ENCODE results near the gene CFLAR.
"Not testable (repeated sequence)": the region's sequence is repeated elsewhere in the genome, so short reads cannot be mapped to it uniquely, and the experiment has no call there.

Gene CFLAR

DNA sequence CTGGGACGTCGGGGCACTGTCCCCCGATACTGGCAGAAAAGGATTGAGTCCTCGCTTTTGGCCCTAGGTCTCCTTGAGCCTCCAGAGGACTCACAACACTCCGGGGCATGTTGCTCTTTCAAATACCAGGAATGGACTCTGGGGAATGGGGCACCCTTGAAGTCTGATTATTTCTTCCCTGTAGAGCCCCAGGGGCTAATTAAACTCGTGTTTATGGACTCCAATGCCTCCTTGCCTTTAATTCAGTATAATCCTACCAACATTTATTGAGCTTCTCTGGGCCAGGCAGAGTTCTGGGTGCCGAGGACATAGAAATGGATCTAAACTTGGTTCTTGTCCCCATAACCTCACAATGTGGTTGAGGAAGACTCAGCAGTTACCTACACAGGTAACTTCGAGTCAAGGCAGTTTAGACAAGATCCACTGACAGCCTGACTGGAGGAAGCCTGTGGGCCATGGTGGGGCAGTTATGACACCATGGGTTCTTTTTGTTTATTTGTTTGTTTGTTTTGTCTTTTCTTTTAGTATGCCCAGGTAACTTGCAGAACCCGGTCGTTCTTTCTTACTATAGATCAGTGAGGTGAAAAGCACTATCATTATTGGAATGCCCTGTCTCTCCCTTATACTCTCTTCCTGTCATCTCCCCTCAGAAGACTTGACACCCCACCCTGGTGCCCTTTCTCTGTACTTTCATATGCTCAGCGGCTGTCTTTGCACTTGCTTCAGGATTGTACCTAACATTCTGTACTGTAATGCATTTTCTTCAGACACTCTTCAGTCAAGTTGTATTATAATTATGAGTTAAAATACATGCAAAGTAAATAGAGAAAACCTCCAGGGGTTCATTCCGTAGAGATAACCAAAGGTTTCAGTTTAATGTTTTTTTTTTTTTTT is 3.2 kb downstream of the CFLAR start:
- DNase-seq: peak; percentile 71

DNA sequence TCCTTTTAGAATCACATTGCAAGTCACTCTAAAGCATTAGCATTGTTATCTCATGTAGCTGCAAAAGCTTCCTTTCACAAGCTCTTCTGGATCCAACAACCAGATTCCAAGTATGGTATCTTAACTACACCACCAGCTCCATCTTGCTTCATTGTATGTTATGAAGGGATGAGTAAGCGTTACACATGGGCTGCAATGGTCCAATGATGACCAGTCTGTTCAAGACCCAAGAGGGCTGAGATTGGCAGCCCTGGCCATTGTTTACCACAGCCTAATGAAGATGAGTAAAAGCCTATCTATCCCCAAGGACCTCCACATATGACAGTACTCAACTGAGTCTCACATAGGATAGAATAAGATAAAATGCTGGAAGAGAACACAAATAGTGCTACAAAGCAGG is 6.3 kb downstream of the CFLAR start:
- no peak for DNase-seq

GRCh38 chr2:201126308-201127151 is 10.6 kb downstream of the CFLAR start:
- DNase-seq: no peak

GRCh38 chr2:201127152-201127511 is 11.2 kb downstream of the CFLAR start:
- no peak for DNase-seq

GRCh38 chr2:201127570-201127969 is 11.6 kb downstream of the CFLAR start:
- DNase-seq: no peak

- DNase-seq: no peak
Observed at GRCh38 chr2:201128033-201128432, 12.1 kb downstream of the CFLAR start.

GRCh38 chr2:201128933-201129505 is 13.1 kb downstream of the CFLAR start:
- no peak for DNase-seq

DNA sequence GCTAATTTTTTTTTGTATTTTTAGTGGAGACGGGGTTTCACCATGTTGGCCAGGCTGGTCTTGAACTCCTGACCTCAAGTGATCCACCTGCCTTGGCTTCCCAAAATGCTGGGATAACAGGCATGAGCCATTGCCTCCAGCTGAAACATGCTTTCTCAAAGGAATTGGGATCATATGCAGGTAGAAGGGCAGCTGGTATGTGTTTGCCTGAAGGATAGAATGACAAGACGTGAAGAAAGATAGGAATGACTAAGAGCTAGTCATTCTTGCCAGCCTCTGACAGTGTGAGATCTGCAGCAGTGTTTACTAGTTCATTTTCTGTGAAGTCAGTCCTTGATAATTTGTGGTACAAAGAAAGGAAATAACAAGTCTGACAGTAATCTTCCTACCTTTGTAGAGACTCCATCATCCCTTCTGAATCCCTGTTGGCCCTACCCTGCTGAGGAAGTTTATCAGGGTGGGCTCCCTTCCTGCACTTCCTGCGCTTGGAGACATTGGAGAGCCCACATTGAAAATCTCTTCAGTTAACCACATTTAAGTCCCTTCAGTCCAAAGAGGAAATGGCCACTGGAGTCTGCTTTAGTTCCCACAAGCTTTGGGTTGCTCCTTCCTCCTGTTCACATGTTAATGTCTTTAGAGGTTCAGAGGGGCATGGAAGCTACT is 14.7 kb downstream of the CFLAR start:
- DNase-seq: no peak

DNA sequence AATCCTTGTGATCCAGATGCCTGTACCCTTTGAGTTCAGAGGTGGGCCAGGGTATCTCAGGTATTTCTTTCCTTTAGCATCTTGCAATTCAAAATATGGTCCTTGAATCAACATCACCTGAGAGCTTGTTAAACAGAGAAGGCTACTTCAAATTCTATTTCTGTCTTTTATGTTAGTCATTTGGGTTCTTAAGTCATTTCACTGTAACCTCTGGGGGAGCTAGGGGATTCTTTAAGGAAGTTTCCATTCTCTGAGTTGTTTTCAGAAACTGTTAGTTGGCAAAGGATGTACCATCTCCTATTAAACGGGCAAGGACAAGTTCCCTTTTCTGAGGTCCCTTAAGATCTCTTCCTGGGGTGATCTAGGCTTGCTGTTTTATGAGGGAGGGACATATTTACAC is 16.6 kb downstream of the CFLAR start:
- DNase-seq: no peak

GRCh38 chr2:201135386-201135785 is 19.4 kb downstream of the CFLAR start:
- no peak for DNase-seq

- DNase-seq: no peak
Observed at GRCh38 chr2:201136889-201137321, 20.9 kb downstream of the CFLAR start.

GRCh38 chr2:201137505-201138400 is 21.8 kb downstream of the CFLAR start:
- no peak for DNase-seq

GRCh38 chr2:201138401-201138970 is 22.5 kb downstream of the CFLAR start:
- no peak for DNase-seq

- DNase-seq: not testable (repeated sequence)
Observed at GRCh38 chr2:201138986-201139781, 23.2 kb downstream of the CFLAR start.

DNA sequence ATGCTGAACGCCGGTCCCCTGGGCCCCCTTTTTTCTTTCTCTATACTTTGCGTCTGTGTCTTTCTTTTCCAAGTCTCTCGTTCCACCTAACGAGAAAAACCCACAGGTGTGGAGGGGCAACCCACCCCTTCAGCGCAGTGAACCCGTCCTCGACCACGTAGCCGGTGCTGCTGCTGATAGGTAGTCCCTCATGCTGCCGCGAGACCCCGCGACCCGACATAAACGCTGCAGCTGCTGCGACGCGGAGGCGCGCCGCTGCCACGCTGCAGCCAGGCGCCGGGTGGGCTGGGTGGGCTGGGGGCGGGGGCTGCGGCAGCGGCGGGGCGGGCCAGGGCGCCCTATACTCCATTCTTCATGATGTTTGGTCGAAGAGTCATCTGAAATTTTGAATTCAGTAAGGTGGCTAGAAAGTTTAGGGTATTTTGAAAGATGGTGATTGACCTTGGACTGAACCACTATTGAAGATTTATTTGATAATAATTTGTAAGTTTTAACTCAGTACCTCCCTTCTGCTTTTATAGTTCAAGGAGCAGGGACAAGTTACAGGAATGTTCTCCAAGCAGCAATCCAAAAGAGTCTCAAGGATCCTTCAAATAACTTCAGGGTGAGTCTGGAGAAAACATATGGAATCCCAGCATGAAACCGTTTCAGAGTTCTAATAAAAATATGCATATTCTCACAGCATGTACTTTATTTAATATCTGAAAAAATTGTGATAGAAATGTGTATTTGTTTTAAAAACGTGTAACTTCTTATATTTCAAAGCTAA is 24.1 kb downstream of the CFLAR start:
- DNase-seq: no peak

DNA sequence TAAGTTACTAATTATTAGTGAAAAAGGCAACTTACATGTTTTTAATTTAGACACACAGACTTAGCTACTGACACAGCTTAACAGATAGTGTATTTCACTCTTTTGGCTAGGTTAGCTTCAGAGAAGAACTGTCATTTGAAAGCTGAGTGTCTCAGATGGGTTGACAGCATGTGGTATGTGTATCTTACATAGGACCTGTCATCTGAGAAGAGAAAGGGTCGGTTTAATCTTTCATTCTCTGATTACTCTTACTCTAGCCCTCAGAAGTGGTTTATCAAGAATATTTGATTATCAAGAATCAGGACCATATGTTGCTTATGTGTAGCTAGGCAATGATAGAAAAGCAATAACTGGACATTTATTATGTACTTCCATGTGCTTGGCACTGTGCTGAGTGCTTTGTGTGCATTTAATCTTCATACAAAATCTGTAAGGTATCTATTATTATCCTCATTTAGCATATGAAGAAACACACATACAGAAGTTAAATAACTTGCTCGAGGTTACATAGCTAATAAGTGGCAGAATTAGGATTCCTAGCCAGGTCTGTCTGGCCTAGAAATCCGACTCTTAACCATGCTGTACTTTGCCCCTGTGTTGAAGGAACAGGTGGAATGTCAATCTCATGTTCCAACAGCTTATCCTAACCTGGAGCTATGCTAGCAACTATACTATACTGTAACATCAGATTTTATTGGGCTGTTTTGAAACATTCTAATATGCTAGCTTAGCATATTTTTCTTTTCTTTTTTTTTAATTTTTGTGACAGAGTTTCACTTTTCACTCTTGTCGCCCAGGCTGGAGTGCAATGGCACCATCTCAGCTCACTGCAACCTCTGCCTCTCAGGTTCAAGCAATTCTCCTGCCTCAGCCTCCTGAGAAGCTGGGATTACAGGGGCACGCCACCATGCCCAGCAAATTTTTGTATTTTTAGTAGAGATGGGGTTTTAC is 28.4 kb downstream of the CFLAR start:
- DNase-seq: no peak

DNA sequence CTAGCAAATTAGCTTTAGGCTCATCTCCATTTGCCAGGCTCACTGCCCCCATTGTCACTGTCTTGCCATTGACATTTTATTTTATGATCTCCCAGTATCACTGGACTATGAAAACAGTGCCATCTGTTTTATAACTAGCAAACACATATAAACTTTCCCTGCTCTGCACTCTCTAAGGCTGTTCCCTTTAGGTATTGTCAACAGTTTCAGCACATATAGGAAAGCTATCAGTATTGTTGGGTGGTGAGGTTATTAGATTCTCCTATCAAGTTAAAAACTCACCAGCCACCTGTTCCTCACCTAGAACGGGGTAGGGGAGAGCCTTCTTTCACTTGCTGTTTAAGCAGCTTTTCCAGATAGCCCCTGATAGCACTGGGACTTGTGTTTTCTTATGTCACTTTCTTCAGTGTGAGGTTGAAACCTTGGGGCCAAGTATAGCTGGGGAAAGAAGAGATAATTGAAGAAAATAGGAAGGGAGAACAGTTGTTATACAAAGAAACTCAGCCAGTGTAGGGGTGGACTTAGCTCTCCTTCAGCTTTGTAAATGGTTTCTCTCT is 32.5 kb downstream of the CFLAR start:
- DNase-seq: no peak

DNA sequence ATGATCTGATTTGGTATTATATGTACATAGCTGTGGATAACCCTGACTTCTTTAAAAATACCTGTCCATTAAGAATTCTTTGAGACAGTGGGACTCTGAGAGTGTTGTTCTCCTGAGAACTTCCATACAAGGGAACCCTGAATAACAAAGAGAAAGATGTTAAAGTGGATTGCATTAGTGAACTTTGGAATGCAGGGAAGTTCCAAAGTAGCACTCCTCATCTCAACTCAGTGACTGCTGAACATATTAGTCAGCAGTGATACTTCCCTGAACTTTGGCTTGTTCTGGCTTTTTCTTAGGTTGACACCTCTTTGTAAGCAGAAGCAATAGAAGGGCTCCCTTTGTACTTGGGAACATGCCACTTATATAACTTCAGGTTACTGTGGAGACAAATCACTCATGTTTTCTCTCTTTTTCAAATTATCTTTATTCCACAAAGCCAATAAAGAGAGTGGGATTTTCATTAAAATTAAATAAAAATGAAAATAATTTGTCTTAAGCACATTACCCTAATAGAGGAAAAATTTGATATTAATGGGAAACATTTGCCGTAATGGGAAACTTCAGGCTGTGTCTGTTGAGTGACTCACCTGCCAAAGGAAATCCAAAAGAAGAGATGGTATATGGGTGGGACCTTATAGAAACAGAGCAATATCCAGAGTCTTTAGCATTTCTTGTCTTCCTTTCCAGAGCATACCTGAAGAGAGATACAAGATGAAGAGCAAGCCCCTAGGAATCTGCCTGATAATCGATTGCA is 33.3 kb downstream of the CFLAR start:
- no peak for DNase-seq
